Stimulated activated CD4-positive, alpha-beta T cell treated with anti-CD3 and anti-CD28 coated beads, Interleukin-15, amount 100 ng/mL, for 24 hours (primary cell): ENCODE data around the gene SUMO3.
A peak's percentile ranks its signal among the peaks of the same experiment; 100 is the strongest.

Experiments used
- DNase-seq: peaks from one replicate; pipeline ENCODE4 v3.0.0-alpha.2; 2020

The SUMO3 gene

DNA sequence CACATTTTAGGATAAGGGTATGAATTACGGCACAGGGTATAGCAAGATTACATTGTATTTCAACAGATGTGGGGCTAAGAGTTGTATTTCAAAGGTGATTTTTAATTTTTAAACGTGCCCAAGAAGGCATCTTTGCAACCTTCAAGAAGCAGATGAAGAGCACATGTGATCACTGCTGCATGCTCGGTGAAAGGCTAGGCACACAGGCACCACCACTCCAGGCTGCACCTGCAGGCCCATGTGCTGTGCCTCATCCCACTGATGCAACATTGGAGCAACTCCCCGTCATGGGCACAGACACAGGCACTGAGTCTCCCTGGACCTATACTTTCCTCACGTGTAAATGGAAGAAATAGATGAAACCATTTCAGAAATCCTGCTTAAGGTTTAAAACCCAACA lies 39.8 kb downstream of the SUMO3 start:
- no peak for DNase-seq

DNA sequence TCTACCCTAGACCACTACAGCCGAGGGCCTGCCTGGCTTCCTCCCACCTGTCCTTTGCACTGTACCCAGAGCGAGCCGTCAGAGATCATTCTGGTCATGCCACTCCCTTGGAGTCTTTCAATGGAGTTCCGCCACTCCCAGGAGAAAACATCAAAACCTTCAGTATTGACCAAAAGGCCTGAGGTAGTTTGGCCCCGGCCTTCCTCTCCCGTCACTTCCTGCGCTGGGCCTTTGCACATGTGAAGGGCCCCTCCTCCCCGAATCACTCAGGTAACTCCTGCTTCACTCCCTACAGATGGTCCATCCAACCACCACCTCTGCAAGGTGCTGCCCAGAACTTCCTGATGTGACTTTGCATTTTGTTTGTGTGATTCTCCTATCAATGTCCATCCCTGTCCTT lies 42.9 kb downstream of the SUMO3 start:
- DNase-seq = no peak

DNA sequence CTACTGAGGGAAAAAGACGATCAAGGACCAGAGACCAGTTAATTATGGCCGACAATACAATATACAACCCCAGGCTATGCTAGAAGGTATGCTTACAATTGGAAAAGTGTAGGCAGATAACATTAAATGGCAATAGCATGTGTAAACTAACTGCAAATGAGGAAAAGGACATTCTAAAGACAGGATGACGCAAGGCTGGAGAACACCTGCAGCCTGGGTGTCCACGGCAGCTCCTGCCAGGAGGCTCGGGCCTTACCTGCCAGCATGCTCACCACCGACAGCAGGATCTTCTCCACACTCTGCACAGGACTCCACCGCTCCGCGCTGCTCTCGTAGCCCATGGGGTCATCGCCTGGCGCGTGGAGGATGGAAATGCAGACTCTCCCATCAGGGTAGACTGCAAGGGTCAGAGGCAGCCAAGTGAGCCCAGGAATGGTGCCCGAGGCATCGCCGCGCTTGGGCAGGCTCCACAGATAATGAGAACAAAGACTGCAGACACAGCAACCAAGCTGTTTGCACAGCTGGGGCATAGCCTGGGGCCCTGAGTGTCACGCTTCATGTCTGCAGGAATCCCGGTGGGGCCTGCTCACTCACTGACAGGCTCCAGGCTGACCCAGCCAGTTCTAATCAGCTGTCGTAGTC lies 44.5 kb downstream of the SUMO3 start:
- no peak for DNase-seq

DNA sequence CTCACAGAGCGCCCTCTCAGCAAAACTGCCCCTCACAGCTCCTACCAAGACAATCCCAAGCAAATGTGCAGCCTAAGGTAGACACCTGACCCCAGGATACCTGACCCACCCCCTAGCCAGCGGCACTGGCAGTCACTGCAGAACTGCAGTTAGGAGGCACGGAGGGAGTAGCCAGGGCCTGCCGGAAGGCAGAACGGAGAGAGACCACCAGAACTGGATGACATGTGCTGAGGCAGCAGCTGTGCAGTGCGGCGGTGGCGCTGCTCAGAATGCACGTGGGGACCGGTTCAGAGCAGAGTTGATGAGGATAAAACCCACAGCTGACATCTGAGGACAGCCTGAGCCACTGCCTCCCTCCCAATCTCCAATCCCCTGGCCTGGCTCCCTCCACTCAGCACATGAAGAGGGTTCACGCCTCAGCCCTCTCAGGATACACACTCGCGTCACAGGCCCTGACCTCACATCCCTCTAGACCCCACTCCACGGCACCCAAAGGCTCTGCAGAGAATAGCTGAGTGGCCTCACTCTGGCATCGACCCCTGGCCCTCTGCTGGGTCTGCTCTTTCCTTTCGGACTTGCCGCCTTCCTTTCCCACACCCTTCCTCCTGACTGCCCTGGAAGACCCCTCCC lies 45.9 kb downstream of the SUMO3 start:
- no peak for DNase-seq

DNA sequence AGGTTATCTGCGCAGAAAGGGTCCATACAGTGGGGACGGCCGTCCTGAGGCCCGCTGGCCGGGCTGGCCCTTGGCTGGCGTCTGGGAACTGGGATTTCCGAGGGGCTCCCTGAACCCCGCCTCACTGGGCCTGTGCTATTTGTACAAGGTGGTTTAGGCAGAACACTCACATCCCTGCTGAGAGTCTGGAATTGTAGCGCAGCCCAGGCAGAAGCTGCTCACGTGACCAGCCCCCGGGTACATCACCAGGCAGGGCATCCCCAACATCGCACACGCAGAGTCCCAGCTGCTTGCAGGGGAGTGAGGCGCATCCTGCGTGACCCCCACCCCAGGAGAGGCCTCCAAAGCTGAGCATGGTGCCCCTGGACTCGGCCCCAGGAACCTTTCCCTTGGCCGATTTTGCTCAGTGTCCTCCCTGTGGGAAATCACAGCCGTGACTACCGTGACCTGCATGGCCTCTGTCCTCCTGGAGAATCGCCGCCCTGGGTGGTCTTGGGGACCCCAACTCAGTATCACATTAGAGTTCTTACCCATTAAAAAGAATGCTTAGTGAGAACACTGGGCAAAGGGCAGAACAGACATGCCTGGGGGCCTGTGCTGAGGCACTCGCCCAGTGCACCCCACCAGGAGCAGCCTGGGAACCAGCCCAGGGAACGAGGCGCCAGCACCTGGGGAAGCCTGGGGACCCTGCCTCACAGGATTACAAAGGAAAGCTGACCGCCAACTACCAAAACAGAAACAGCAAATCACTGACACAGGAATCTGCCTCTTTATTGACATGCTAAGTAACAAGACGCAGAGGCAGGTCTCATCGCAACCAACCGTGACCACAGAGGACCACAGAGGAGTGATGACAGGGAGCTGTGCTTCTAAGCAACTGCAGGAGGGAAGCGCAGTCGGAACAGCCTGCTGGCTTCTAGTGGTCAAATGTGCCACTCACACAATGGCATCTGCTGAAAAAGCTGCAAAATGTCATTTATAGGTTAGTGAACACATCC lies 49.7 kb downstream of the SUMO3 start:
- DNase-seq = no peak

DNA sequence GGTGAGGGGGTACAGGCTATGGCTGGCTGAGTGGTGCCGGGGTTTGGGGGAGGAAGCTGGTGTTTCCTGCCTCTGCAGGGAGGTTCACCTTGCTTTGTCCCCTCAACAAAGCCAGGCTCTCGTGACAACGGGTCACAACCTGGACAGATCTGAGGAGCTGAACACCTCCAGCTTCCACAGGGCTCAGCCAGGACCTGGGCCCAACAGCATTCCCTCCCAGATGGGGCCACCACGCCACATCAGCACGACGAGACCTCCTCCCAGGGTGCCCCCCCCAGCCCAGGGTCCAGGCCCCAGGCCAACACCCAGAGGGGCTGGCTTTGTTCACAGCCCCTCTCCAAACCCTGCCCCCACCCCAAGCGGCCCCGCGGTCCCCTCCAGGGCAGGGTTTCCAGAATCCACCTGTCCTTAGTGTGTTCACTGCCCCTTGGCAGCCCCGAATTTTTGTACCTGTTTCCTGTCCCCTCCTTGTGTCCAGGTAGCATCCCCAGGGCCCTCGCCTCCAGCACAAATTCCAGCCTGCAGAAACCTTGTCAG lies 51.0 kb downstream of the SUMO3 start:
- no peak for DNase-seq

DNA sequence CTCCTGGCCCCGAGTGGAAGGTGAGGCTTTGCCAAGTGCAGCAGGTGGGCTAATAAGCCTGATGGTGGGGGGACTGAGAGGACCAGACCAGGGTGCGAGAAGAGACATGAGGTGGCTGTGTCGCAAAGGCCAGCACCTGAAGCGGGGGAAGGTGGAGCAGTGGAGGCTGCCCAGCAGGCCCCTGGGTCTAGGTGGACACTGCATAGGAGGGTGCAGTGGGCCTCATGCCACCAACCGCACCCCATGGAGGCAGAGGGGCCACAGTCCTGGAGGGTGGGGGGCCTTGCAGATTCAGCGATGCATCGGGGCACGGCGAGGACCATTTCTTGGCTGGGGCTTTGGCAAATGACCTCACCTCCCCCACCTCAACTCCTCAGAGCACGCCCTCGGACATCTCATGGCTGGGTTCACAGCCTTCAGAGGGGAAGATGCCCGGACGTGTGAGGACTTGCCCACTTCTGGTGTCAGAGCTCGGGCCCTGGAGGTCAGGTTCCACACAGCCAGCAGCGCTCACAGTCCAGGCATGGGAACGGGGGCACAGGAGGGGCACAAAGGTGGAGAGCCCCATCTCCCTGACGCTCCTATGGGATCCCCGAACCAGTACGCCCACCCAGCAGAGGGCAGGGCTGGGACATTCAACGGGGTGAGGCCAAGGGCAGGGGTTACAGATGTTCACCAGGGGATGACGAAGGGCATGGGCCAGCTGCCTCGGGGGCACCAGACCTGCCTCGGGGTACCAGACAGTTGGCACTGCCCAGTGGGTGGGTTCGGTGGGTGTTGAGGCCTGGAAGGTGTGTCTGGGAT lies 51.6 kb downstream of the SUMO3 start:
- no peak for DNase-seq

DNA sequence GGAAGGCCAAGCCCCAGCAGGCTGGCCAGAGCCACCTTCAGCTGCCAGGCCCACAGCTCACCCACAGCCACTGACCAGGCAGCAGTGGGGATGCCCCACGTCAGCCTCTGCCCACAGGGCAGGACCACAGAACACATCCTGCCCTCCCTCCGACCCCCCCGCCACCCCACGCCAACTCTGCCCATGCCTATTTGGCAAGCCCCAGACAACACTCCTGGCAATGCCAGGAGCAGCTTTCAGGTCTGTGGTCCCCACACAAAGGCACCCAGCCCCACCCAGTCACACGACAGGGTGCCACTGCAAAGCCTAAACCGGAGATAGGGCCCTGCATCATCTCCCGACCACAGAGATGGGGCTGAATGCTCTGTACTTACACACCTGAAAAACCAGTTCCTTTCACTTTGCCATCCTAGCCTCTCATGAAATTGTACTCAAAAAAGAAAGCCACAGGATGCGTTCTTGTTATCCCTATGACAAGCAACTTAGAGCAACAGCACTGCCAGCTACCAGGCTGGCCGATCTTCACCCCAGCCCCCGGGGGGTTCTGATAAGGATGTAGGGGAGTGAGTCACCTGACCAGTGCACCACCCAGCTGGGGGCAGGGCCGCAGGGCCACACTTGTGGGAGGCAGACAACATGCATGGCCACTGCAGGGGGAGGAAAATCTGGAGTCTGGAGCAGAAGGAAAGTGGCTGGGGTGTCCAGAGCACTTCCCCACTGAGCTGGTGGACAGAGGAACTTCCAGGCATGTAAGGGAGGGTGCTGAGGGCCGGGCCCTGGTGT lies 52.4 kb downstream of the SUMO3 start:
- DNase-seq = no peak

DNA sequence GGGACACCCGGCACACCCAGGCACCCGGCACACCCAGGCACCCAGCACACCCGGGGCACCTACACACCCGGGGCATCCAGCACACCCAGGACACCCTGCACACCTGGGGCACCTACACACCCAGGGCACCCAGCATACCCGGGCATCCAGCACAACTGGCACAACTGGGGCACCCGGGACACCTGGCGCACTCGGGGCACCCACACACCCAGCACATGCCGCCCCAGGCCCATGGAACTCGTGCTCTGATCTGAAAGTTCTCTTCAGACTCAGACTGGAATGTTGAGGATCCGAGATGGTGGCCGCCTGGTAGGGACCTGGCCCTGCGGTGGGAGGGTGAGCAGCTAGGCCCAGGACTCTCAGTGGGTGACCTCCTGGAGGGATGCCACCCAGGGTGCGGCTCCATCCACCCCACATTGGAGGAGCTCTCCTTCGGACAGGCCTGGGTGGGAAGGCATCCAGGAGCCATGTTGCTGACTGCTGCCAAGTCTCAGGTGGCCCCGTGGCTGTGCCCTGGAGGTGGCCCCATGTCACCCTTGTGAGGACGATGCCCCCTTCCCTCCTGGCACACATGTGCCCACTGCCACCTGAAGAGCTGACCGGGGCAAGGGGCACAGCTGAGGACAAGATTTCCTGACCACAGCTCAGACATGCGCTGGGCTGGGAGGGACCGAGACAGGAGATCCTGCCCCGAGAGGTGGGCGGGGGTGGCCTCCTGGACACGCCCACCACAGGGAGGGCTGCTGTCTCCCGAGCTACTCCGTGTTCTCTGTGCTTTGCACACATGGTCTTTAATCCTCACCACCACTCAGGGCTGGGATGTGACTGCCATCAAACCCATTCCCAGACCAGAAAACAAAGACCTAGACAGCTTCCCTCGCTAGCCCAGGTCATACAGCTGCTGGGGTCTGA lies 53.3 kb downstream of the SUMO3 start:
- DNase-seq = no peak

DNA sequence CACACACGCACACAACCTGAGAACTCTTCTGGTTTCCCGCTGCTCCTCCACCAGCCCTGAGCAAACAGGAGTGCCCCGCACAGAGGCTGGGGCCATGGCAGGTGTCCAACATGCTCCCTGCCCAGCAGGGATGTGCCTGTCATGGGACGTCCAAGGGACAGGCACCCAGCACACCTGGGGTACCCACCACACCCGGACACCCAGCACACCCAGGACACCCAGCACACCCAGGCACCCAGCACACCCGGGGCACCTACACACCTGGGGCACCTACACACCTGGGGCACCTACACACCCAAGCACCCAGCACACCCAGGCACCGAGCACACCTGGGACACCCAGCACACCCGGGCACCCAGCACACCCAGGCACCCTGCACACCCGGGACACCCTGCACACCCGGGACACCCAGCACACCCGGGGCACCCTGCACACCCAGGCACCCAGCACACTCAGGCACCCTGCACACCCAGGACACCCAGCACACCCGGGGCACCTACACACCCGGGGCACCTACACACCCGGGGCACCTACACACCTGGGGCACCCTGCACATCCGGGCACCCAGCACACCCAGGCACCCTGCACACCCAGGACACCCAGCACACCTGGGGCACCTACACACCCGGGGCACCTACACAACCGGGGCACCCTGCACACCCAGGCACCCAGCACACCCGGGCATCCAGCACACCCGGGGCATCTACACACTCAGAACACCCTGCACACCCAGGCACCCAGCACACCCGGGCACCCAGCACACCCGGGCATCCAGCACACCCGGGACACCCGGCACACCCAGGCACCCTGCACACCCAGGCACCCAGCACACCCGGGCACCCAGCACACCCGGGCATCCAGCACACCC lies 54.2 kb downstream of the SUMO3 start:
- DNase-seq = no peak

DNA sequence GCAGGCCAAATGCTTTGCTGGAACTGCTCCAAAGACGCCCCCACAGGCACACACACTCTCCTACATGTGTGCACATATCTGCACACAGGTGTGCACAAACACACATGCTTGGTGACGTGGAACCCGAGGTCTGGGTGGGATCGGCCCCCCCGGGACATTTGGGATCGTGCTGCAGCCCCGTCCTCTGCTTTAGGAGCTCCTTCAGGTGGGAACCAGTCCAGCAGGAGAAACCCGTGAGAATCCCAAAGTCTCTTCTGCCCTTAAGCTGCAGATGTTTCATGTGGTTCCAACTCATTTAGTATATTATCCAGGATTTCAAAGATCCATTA lies 54.8 kb downstream of the SUMO3 start:
- DNase-seq = no peak

DNA sequence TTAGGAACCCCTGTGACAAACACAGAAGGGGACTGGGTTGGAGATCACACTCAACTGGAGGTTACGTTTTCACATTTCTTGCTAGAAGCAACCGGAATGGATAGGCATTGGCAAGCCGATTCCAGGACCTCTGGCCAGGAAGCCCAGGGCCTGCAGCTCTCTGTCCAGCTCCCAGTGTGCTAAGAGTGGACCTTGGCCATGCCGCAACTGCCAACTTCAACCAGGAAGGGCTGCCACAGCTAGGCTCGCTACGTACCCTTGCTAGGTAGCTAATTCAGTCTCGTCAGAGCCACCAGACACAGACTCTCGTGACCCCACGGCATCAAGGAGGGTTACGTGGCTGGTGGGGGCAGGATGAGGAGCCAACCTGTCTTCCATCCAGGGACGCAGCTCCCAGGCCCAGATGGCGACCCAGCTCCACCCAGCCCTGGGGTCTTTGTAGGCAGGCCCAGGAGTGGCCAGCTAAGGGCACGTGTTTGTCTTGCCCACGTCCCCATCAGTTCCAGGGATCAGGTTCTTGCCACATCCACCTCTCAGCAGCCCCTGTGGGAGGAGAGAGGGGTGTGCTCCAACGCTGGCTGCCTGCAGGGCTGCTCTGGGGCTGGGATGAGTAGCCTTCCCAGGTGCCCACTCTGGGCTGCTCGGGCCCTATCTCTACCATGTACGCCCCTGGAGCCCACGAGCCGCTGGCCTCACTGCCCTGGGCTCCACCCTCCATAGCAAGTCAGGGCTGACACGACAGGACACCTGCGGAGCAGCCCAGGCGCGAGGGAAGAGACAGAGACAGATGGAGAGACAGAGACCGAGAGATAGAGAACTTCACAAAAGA lies 55.4 kb downstream of the SUMO3 start:
- DNase-seq = no peak

DNA sequence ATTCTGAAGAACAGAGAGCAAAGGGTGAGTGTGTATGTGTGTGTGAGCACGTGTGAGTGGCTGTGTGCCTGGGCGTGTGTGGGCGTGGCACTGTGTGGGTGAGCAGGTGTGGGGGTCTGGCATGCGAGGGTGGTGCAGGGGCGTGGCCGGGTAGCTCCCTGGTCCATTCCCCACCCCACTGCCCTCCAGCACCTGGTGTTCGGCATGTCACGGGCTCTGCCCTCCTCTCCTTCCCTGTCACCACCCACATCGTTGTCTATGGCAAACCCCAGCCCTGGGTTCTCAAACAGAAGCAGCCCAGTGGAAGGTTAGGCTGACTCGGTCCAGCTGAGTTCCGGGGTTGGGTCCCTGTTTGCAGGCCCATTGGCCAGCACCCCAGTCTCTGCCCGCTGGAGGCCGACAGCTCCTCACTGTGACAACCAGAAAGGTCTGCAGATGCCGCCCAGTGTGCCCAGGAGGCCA lies 56.1 kb downstream of the SUMO3 start:
- DNase-seq = no peak

DNA sequence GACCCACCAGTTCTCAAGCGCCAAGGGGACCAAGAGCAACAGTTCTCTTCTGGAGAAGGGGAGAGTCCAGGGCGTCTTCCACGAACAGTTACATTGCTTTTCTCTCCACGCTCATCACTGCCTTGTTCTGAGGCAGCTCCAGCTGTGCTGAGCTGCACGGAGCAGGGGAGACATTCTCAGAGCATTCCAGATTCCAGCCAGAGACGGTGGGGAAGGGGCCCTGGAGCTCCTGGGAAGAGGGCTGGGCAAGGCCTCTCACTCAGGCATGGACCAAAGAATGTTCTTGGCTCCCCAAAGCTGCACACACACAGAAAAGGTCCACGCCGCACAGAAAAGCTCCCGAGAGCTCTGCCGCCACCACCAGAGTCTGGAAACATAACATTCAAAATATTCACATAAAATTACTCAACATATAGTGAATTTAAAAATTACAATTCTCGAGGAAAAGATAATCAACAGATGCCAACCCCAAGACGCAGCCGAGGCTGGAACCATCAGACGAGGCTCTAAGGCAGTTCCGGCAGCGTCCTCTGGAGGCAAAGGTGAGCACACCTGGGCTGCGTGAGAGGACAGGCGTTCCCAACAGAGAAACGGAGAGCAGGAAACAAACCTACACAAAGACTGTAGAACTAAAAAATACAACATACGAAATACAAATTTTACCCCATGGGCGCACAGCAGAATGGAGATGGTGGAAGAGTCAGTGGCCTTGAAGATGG lies 56.7 kb downstream of the SUMO3 start:
- DNase-seq = peak; percentile 37

DNA sequence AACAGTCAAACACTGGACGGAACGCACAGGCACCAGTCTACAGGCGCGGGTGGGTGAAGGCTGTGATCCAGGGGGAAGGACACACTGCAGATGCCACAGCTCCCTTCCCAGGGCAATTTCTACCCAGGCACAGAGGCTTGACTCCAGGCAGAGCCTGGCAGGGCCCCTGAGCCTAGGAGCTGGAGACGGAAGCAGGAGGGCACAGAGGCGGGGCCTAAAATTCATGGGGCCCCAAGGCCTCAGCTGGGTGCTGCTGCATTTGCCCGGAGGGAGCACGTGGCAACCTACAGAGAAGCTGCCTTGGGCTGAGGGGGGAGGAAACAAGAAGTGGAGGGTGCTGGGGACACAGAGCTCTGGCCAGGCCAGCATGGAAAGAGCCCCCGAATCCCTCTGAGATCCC lies 57.5 kb downstream of the SUMO3 start:
- DNase-seq = no peak

DNA sequence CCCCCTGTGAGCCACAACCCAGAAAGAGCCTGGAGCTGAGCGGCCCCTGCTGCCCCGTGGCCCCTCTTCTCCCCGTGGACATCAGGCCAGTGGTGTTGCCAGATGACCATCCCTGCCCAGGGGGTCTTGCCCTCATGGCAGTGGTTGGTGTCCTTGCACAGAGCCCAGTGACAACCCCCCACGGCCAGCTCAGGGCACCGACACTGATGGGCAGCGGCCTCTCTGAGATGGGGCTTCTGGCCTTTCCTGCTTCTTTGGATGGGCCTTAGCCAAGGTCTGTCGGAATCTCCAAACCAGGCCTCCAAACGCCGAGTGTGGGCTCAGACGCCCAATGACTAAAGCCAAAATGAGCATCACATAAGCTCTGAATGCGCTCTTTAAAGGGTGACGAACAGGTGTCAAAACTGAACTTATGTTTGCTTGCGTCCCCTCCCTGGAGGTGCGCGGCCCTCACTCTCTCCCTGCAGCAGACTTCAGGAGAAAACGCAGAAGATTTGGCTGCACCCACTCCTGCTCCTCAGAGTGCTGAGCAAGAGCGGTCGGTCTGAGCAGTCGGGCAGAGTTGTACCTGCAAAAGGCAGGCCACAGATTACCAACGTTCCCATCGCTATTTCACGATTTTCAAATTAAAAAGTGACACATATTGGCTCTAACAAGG lies 58.1 kb downstream of the SUMO3 start:
- no peak for DNase-seq

DNA sequence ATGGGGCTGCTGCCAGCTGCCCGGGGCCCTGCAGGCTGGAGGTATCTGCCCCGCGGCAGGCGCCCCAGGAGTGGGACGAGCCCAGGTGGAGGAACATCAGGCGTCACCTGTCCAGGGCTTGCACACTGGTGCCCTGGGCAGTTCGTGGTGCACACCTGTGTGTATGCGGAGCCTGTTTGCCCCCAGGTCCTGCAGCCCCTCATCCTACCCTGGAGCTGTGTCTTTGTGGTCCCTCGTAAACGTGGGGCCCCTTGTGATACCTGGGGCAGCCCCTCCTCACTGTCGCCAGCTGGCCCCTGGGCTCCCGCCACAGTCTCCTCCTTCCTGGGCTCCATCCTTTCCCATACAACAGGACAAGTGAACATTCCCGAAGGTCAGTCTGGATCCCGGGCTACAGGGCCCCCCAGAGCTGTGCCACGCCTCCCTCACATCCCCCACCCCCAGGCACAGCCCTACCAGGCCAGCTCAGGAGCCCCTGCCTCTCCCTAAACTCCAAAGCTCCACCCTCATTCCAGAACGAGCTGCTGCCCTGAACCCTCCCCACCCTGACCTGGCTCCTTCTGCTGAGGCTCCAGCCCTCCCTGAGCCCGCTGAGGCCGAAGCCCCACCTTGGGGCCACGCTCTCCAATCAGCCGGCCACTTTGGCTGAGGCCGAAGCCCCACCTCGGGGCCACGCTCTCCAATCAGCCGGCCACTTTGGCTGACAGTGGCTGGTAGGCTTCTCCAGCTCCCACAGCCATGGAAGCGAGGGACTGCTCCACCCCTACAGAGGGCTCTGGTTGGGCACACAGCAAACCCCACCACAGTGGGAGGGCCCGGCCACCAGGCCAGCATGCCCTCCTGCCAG lies 58.9 kb downstream of the SUMO3 start:
- no peak for DNase-seq
